T-helper 2 cell (primary cell): ENCODE results near the gene ISL2.
A peak's percentile ranks its signal among the peaks of the same experiment; 100 is the strongest.
"Not testable (repeated sequence)": the region's sequence is repeated elsewhere in the genome, so short reads cannot be mapped to it uniquely, and the experiment has no call there.

ENCODE experiments used
- DNase-seq, 5 experiments: peaks; one replicate each; pipeline versions ENCODE4 v3.0.0 to v3.0.0-alpha.2; 2012 to 2022
- total RNA-seq, 2 donors: gene quantifications; one replicate each; lab custom pipeline; 2026; lab: John Stamatoyannopoulos, UW

Gene ISL2
- total RNA-seq: 0 to 0.47 reads per million in 2 donors

- DNase-seq: peak in 4 of 5 experiments; percentile 29 to 97 (median 48)
Observed at GRCh38 chr15:76336254-76337058, at the start of gene ISL2. Gene ISL2 (plus strand): TSS chr15:76336773. CDS start chr15:76336884, 111 bp downstream.

- DNase-seq: no peak
Observed at GRCh38 chr15:76289582-76289981, 47.0 kb upstream of the ISL2 start.

- DNase-seq: peak in 1 of 5 experiments; percentile 23
Observed at GRCh38 chr15:76293361-76293760, 43.2 kb upstream of the ISL2 start.

GRCh38 chr15:76294463-76294862 is 42.1 kb upstream of the ISL2 start:
- DNase-seq: not testable (repeated sequence)

- no peak for DNase-seq
Observed at GRCh38 chr15:76296849-76297248, 39.7 kb upstream of the ISL2 start.

GRCh38 chr15:76297951-76298350 is 38.6 kb upstream of the ISL2 start:
- DNase-seq: not testable (repeated sequence)

GRCh38 chr15:76298986-76299385 is 37.6 kb upstream of the ISL2 start:
- no peak for DNase-seq

GRCh38 chr15:76299786-76300185 is 36.8 kb upstream of the ISL2 start:
- DNase-seq: no peak

- no peak for DNase-seq
Observed at GRCh38 chr15:76303909-76304308, 32.7 kb upstream of the ISL2 start.

GRCh38 chr15:76309601-76310330 is 26.8 kb upstream of the ISL2 start:
- no peak for DNase-seq

- DNase-seq: peak in 1 of 5 experiments; percentile 58
Observed at GRCh38 chr15:76310475-76311099, 26.0 kb upstream of the ISL2 start.

GRCh38 chr15:76311100-76311953 is 25.2 kb upstream of the ISL2 start, which contains the start of gene ETFA:
Gene ETFA (minus strand): TSS chr15:76311469. CDS start chr15:76311388, 81 bp downstream.
- DNase-seq: peak; percentile 53 to 96 (median 80)

- DNase-seq: no peak
Observed at GRCh38 chr15:76312540-76313174, 23.9 kb upstream of the ISL2 start.

GRCh38 chr15:76313175-76313567 is 23.4 kb upstream of the ISL2 start:
- DNase-seq: not testable (repeated sequence)

- DNase-seq: no peak
Observed at GRCh38 chr15:76313731-76314130, 22.8 kb upstream of the ISL2 start.

GRCh38 chr15:76320012-76320411 is 16.6 kb upstream of the ISL2 start:
- DNase-seq: peak in 1 of 5 experiments; percentile 62

GRCh38 chr15:76321171-76321570 is 15.4 kb upstream of the ISL2 start:
- DNase-seq: no peak

- DNase-seq: no peak
Observed at GRCh38 chr15:76321602-76322001, 15.0 kb upstream of the ISL2 start.

- no peak for DNase-seq
Observed at GRCh38 chr15:76324066-76324465, 12.5 kb upstream of the ISL2 start.

GRCh38 chr15:76325704-76326103 is 10.9 kb upstream of the ISL2 start:
- DNase-seq: no peak
